GM23338 (cell line): ENCODE measurements around the gene CDH18. TPM values are rescaled to one million over a fixed set of nuclear protein-coding genes. Genes with fewer than 3 reads are reported as not detected.
A peak's percentile ranks its signal among the peaks of the same experiment; 100 is the strongest.

ENCODE experiments used
- ATAC-seq: fragments of 200-7000 bp; cut with Tn5 transposase; 3 replicates; pipeline ENCODE4 v1.9.1; 2020
- DNase-seq: peaks from one replicate; pipeline ENCODE4 v3.0.0-alpha.2; 2015; ENCODE audit warnings: low spot score
- H2AFZ ChIP-seq: fragments of 200-600 bp; sonication (generic); 2 replicates; pipeline ENCODE4 v1.8.0; 2016; ENCODE audit warnings: antibody characterized with exemption, mild to moderate bottlenecking, moderate library complexity
- H3F3A ChIP-seq: fragments of 200-600 bp; sonication (generic); replicated peaks from 2 replicates; pipeline ENCODE4 v1.8.0; 2017; ENCODE audit warnings: antibody characterized with exemption, mixed run types, low read depth
- H3K27ac ChIP-seq: fragments of 200-600 bp; sonication (generic); 2 replicates; pipeline ENCODE4 v1.6.1; 2016; ENCODE audit warnings: low read depth
- H3K27me3 ChIP-seq: fragments of 200-600 bp; sonication (generic); 2 replicates; pipeline ENCODE4 v1.8.0; 2016; ENCODE audit warnings: mild to moderate bottlenecking, mixed run types, moderate library complexity; ENCODE audit not compliant: insufficient read depth
- H3K36me3 ChIP-seq: fragments of 200-600 bp; sonication (generic); 2 replicates; pipeline ENCODE4 v1.8.0; 2016; ENCODE audit warnings: mild to moderate bottlenecking; ENCODE audit not compliant: insufficient read depth
- H3K4me1 ChIP-seq: fragments of 200-600 bp; sonication (generic); 2 replicates; pipeline ENCODE4 v1.8.0; 2016; ENCODE audit warnings: mild to moderate bottlenecking, moderate library complexity; ENCODE audit not compliant: insufficient read depth
- H3K4me2 ChIP-seq: fragments of 200-600 bp; sonication (generic); 2 replicates; pipeline ENCODE4 v1.7.1; 2017; ENCODE audit warnings: mixed run types
- H3K4me3 ChIP-seq: fragments of 200-600 bp; sonication (generic); 2 replicates; pipeline ENCODE4 v1.6.1; 2016; ENCODE audit warnings: mixed run types
- H3K79me2 ChIP-seq: fragments of 200-600 bp; sonication (generic); replicated peaks from 2 replicates; pipeline ENCODE4 v1.8.0; 2017; ENCODE audit warnings: mild to moderate bottlenecking; ENCODE audit not compliant: insufficient read depth
- H3K9me2 ChIP-seq: fragments of 200-600 bp; sonication (generic); 2 replicates; pipeline ENCODE4 v1.8.0; 2017; ENCODE audit not compliant: insufficient read depth
- H4K20me1 ChIP-seq: fragments of 200-600 bp; sonication (generic); replicated peaks from 2 replicates; pipeline ENCODE4 v1.8.0; 2017; ENCODE audit warnings: mild to moderate bottlenecking; ENCODE audit not compliant: insufficient read depth
- H3K27ac Mint-ChIP-seq: 2 replicates; pipeline ENCODE4 v1.8.0; 2020; ENCODE audit warnings: inconsistent platforms, mild to moderate bottlenecking, moderate library complexity, mixed read lengths
- H3K27me3 Mint-ChIP-seq: 3 replicates; pipeline ENCODE4 v1.8.0; 2022; ENCODE audit warnings: low read depth, mild to moderate bottlenecking, moderate library complexity, mixed read lengths, inconsistent platforms; ENCODE audit not compliant: insufficient read depth, poor library complexity
- H3K36me3 Mint-ChIP-seq: 3 replicates; pipeline ENCODE4 v1.8.0; 2021; ENCODE audit warnings: low read depth, mild to moderate bottlenecking, inconsistent platforms, moderate library complexity, mixed read lengths
- H3K4me1 Mint-ChIP-seq: 3 replicates; pipeline ENCODE4 v1.8.0; 2020; ENCODE audit warnings: mild to moderate bottlenecking, inconsistent platforms, mixed read lengths
- H3K4me3 Mint-ChIP-seq: 3 replicates; pipeline ENCODE4 v1.8.0; 2021; ENCODE audit warnings: moderate library complexity, mild to moderate bottlenecking, inconsistent platforms, mixed read lengths
- H3K9me3 Mint-ChIP-seq: 3 replicates; pipeline ENCODE4 v1.8.0; 2020; ENCODE audit warnings: moderate library complexity, mild to moderate bottlenecking, inconsistent platforms, mixed read lengths
- CREB1 ChIP-seq: fragments of 250-450 bp; sonication (Bioruptor Pico); IDR thresholded peaks from 2 replicates; pipeline ENCODE4 v1.5.0; 2020; ENCODE audit warnings: low read depth, mild to moderate bottlenecking, moderate library complexity
- EZH2 ChIP-seq: fragments of 200-600 bp; sonication (generic); IDR thresholded peaks from one replicate; pipeline ENCODE4 v1.8.0; 2017; ENCODE audit warnings: antibody characterized with exemption, mild to moderate bottlenecking, low read depth; ENCODE audit not compliant: unreplicated experiment
- JUNB ChIP-seq: IDR thresholded peaks from one replicate; pipeline ENCODE4 v1.6.1; 2016; ENCODE audit warnings: antibody characterized with exemption; ENCODE audit not compliant: unreplicated experiment
- NANOG ChIP-seq: IDR thresholded peaks from 2 replicates; pipeline ENCODE4 v1.6.1; 2016; ENCODE audit warnings: antibody characterized with exemption, borderline replicate concordance
- STAT1 ChIP-seq: IDR thresholded peaks from one replicate; pipeline ENCODE4 v1.6.1; 2016; ENCODE audit warnings: antibody characterized with exemption; ENCODE audit not compliant: unreplicated experiment
- polyA plus RNA-seq: library from polyadenylated mRNA; unstranded; fragments of >200 nt; fragmentation: Nextera tagmentation; extraction: Ambion mirVana; gene quantifications from 2 replicates; pipeline ENCODE4 v1.2.1, GENCODE V29; 2016
- total RNA-seq: library from RNA; depleted of rRNA; stranded (reverse); fragments of >200 nt; shearing (Covaris generic); gene quantifications from 2 replicates; pipeline ENCODE4 v1.2.3, GENCODE V29; 2014
- TF ChIP-seq, protein P1 (sequence below): IDR thresholded peaks from one replicate; pipeline ENCODE4 v1.6.1; 2018; ENCODE audit warnings: antibody characterized with exemption; ENCODE audit not compliant: unreplicated experiment
- TF ChIP-seq, protein P2 (sequence below), 2 experiments: fragments of 200-600 bp in 1 of 2; sonication (generic) in 1 of 2; conservative IDR thresholded peaks; 2 replicates each; pipeline versions ENCODE4 v1.5.1 to v1.6.1; 2016 to 2017; ENCODE audit warnings: antibody characterized with exemption in 2 of 2, low read depth in 2 of 2, mild to moderate bottlenecking in 2 of 2, moderate library complexity in 1 of 2

Gene CDH18
- total and polyA plus RNA-seq, 2 experiments from 2014 or later, result 1.3 TPM; not detected in 1

DNA sequence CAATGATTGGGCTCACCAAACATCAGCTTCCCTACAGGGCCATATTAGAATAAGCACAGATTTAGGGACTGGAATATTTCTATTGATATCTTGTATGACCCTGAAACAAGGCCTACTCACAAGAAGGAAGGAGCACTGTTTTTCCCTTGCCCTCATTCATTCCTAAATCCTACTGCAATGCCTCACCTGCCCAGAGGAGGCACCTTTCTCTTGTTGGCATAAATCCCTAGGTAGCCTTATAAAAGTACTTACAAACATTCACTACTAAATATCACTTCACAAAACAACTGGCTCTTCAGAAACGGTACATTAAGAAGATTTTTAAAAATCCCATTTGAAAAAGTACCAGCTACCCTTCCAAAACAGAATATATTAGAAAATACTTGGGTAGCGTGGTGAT lies 449.4 kb downstream of the CDH18 start:
- TF ChIP-seq, protein P1, sequence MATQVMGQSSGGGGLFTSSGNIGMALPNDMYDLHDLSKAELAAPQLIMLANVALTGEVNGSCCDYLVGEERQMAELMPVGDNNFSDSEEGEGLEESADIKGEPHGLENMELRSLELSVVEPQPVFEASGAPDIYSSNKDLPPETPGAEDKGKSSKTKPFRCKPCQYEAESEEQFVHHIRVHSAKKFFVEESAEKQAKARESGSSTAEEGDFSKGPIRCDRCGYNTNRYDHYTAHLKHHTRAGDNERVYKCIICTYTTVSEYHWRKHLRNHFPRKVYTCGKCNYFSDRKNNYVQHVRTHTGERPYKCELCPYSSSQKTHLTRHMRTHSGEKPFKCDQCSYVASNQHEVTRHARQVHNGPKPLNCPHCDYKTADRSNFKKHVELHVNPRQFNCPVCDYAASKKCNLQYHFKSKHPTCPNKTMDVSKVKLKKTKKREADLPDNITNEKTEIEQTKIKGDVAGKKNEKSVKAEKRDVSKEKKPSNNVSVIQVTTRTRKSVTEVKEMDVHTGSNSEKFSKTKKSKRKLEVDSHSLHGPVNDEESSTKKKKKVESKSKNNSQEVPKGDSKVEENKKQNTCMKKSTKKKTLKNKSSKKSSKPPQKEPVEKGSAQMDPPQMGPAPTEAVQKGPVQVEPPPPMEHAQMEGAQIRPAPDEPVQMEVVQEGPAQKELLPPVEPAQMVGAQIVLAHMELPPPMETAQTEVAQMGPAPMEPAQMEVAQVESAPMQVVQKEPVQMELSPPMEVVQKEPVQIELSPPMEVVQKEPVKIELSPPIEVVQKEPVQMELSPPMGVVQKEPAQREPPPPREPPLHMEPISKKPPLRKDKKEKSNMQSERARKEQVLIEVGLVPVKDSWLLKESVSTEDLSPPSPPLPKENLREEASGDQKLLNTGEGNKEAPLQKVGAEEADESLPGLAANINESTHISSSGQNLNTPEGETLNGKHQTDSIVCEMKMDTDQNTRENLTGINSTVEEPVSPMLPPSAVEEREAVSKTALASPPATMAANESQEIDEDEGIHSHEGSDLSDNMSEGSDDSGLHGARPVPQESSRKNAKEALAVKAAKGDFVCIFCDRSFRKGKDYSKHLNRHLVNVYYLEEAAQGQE, result no peak
- TF ChIP-seq, protein P2, sequence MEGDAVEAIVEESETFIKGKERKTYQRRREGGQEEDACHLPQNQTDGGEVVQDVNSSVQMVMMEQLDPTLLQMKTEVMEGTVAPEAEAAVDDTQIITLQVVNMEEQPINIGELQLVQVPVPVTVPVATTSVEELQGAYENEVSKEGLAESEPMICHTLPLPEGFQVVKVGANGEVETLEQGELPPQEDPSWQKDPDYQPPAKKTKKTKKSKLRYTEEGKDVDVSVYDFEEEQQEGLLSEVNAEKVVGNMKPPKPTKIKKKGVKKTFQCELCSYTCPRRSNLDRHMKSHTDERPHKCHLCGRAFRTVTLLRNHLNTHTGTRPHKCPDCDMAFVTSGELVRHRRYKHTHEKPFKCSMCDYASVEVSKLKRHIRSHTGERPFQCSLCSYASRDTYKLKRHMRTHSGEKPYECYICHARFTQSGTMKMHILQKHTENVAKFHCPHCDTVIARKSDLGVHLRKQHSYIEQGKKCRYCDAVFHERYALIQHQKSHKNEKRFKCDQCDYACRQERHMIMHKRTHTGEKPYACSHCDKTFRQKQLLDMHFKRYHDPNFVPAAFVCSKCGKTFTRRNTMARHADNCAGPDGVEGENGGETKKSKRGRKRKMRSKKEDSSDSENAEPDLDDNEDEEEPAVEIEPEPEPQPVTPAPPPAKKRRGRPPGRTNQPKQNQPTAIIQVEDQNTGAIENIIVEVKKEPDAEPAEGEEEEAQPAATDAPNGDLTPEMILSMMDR (conservative IDR thresholded peaks at IDR 0.05; ENCODE audit: low read depth in 2 of 2), result peak; percentile 46 to 58
- Histone ChIP-seq H2AFZ (no peak overlapping the region), H3K4me3 (no peak overlapping the region), H3K4me2 (no peak overlapping the region), H3K27ac (no peak overlapping the region), H3K9me2 (0 out of 2 replicates have a peak, but pooled peaks cover 3% of the 10 kb centered on the region), H3F3A (no peaks in the 10 kb centered on the region), H3K27me3 (no peaks in the 10 kb centered on the region), H3K4me1 (no peaks in the 10 kb centered on the region), H4K20me1 (no peaks in the 10 kb centered on the region), H3K79me2 (no peaks in the 10 kb centered on the region), H3K36me3 (no peaks in the 10 kb centered on the region)
- Mint-ChIP-seq H3K36me3 (0 out of 3 replicates have a peak, but pooled peaks cover 3% of the 10 kb centered on the region), H3K27me3 (no peaks in the 10 kb centered on the region), H3K9me3 (peaks cover 8% of the 10 kb centered on the region), H3K27ac (no peak overlapping the region), H3K4me3 (no peak overlapping the region), H3K4me1 (no peaks in the 10 kb centered on the region)
- DNase-seq (peak; percentile 33), ATAC-seq (no peak)

DNA sequence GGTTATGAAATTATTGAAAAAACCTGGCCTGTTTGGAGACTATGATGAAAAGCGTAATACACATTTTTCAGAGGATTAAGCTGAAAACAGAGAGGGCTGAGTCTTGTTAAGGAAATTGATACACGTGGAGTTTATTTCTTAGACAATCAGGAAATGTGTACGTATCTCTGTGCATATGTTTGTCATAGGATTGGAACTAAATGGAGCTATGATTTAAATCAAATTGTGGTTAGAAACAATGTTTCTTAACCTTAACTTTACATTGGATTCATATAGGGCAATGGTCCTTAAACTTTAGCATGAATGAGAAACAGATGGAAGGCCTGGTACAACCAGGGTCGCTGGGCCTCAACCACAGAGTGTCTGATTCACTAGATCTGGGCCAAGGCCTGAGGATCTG lies 451.6 kb downstream of the CDH18 start:
- Histone ChIP-seq H3K4me2 (no peak overlapping the region), H3K36me3 (no peaks in the 10 kb centered on the region), H3K9me2 (0 out of 2 replicates have a peak, but pooled peaks cover 3% of the 10 kb centered on the region), H3K27me3 (no peaks in the 10 kb centered on the region), H3K4me1 (no peaks in the 10 kb centered on the region), H3K4me3 (no peak overlapping the region), H3F3A (no peaks in the 10 kb centered on the region), H3K79me2 (no peaks in the 10 kb centered on the region), H3K27ac (no peak overlapping the region), H2AFZ (no peak overlapping the region), H4K20me1 (no peaks in the 10 kb centered on the region)
- no peaks in the 10 kb centered on the region for H3K4me1 Mint-ChIP-seq
- H3K4me3 Mint-ChIP-seq, result no peak overlapping the region
- H3K27me3 Mint-ChIP-seq, result no peaks in the 10 kb centered on the region
- no peak for DNase-seq
- H3K36me3 Mint-ChIP-seq, result 0 out of 3 replicates have a peak, but pooled peaks cover 3% of the 10 kb centered on the region
- TF ChIP-seq, protein P1, result no peak
- TF ChIP-seq CREB1 (CRISPR knock-in tag) (no peak), EZH2 (no peak), JUNB (no peak), STAT1 (no peak), NANOG (no peak)
- TF ChIP-seq, protein P2 (conservative IDR thresholded peaks at IDR 0.05; ENCODE audit: low read depth in 2 of 2), result no peak
- ATAC-seq, result no peak
- H3K9me3 Mint-ChIP-seq, result peaks cover 8% of the 10 kb centered on the region
- H3K27ac Mint-ChIP-seq, result no peak overlapping the region
